Mucosa of descending colon (tissue), 3 donors: Measurements from ENCODE around the gene ARHGEF39. TPM values are rescaled to one million over a fixed set of nuclear protein-coding genes. Genes with fewer than 3 reads are reported as not detected.

Source experiments
- ATAC-seq: fragments of 200-7000 bp; cut with Tn5 transposase; one replicate; pipeline ENCODE4 v1.9.1; 2020; ENCODE audit warnings: mild to moderate bottlenecking, moderate library complexity
- DNase-seq, 3 donors: peaks; one replicate each; pipeline ENCODE4 v3.0.0-alpha.2; 2020
- H3K36me3 ChIP-seq: fragments of 200-600 bp; one replicate; pipeline ENCODE4 v1.8.0; 2021; ENCODE audit warnings: low read depth, mild to moderate bottlenecking
- H3K4me1 ChIP-seq: fragments of 200-600 bp; one replicate; pipeline ENCODE4 v1.8.0; 2021; ENCODE audit warnings: low read depth, mild to moderate bottlenecking
- H3K4me3 ChIP-seq: fragments of 200-600 bp; one replicate; pipeline ENCODE4 v1.8.0; 2021; ENCODE audit warnings: mild to moderate bottlenecking
- H3K9me3 ChIP-seq: fragments of 200-600 bp; one replicate; pipeline ENCODE4 v1.8.0; 2021; ENCODE audit warnings: mild to moderate bottlenecking
- intact Hi-C, 2 donors: fragments of 100-400 bp; cut with DNase I in 1 of 2; cut with micrococcal nuclease in 1 of 2; formaldehyde crosslinking; loops; one replicate each; pipeline versions ENCODE4 v1.11.0 to v1.11.1; 2022; cut with DNase I, micrococcal nuclease
- total RNA-seq, 3 donors: library from RNA; stranded (reverse); fragmentation: NEBNext Ultra II Directional in 2 of 3; extraction: Animal tissue kit (Norgen Biotek cat#: 25700) in 2 of 3; gene quantifications; one replicate each; pipeline versions ENCODE4 v1.2.1 to v1.2.4, GENCODE V29; 2021 to 2023
- TF ChIP-seq, protein P1 (sequence below): fragments of 200-600 bp; IDR thresholded peaks from one replicate; pipeline ENCODE4 v1.8.0; 2022; ENCODE audit warnings: antibody characterized with exemption, mild to moderate bottlenecking
- donor health status: DM: no; HTN: no; CAD: no; lungs with moderate emphysema.
- donor health status: DM: no; HTN: no; CAD: no.
- donor health status: DM: no; HTN: yes; CAD: no.

Gene ARHGEF39
- total RNA-seq, 3 donors from 2014 or later: 2.6 to 10.3 (median 6.4) TPM

GRCh38 chr9:35674025-35674361, 9.0 kb upstream of the ARHGEF39 start:
- Histone ChIP-seq H3K4me3 (no peak overlapping the region), H3K36me3 (no peaks in the 10 kb centered on the region), H3K4me1 (peaks cover 20% of the 10 kb centered on the region), H3K9me3 (no peaks in the 10 kb centered on the region)
- DNase-seq (no peak), ATAC-seq (no peak)
- TF ChIP-seq, protein P1, sequence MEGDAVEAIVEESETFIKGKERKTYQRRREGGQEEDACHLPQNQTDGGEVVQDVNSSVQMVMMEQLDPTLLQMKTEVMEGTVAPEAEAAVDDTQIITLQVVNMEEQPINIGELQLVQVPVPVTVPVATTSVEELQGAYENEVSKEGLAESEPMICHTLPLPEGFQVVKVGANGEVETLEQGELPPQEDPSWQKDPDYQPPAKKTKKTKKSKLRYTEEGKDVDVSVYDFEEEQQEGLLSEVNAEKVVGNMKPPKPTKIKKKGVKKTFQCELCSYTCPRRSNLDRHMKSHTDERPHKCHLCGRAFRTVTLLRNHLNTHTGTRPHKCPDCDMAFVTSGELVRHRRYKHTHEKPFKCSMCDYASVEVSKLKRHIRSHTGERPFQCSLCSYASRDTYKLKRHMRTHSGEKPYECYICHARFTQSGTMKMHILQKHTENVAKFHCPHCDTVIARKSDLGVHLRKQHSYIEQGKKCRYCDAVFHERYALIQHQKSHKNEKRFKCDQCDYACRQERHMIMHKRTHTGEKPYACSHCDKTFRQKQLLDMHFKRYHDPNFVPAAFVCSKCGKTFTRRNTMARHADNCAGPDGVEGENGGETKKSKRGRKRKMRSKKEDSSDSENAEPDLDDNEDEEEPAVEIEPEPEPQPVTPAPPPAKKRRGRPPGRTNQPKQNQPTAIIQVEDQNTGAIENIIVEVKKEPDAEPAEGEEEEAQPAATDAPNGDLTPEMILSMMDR: no peak
- intact Hi-C loops: no loop called here

- Histone ChIP-seq H3K36me3 (no peaks in the 10 kb centered on the region), H3K9me3 (no peaks in the 10 kb centered on the region), H3K4me3 (no peak within 1 kb of the TSS), H3K4me1 (peaks cover 22% of the 10 kb centered on the region)
- peak in 2 of 3 donors; percentile 51 to 62 for DNase-seq
- ATAC-seq: peak; percentile 55
- TF ChIP-seq, protein P1: no peak
- intact Hi-C loops: no loop called here
Measured at GRCh38 chr9:35673132-35674024, 8.4 kb upstream of the ARHGEF39 start, which contains the start of gene CA9. Gene CA9 (plus strand): TSS chr9:35673928. CDS start chr9:35673960, 32 bp downstream.

- Histone ChIP-seq H3K9me3 (no peaks in the 10 kb centered on the region), H3K36me3 (no peaks in the 10 kb centered on the region), H3K4me3 (no peak overlapping the region), H3K4me1 (peaks cover 19% of the 10 kb centered on the region)
- DNase-seq (peak; percentile 28 to 95 (median 80)), ATAC-seq (peak; percentile 82)
- intact Hi-C loops: no loop called here
- TF ChIP-seq, protein P1: no peak
Measured at GRCh38 chr9:35669331-35670145, 4.5 kb upstream of the ARHGEF39 start.

DNA sequence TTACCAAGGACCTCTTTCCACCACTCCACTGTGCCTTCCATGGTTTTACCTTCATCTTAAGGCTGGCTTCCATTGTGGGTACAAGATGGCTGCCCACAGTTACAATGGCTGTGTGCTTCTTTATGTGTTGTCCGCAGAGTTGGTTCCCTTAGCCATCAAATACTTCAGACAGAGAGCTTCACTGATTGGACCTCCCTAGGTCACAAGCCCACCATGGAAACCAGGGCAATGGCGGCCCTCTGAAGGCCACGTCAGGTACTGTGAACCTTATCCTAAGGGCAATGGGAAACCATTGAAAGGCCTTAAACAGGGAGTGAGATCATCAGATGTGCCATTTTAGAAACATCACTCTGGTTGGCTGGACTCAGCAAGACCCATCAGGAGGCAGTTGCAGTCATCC, 2.9 kb upstream of the ARHGEF39 start:
- no peak for DNase-seq
- ATAC-seq: no peak
- TF ChIP-seq, protein P1: no peak
- Histone ChIP-seq H3K4me1 (peaks cover 20% of the 10 kb centered on the region), H3K9me3 (no peaks in the 10 kb centered on the region), H3K36me3 (no peaks in the 10 kb centered on the region), H3K4me3 (no peak overlapping the region)
- intact Hi-C loops: no loop called here

DNA sequence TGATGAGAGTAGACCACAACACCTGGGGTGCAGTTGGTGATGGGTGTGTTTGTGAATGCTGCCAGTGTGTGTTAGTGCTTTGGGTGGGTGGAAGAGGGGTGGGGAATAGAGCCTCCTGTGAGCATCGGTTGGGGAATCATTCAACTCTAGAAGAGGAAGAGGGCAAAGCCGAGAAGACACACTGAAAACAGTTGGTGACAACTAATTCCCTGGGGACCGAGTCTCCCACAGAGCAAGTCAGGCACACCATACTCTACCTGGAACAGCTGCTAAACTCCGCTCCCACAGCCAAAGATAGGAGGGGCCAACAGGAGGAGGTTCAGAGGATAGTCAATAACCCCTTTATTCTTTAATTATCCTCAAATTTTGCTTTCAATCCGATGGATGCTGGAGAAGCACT, 1.6 kb upstream of the ARHGEF39 start:
- no peak for ATAC-seq

More for the DNA sequence above, 1.6 kb upstream of the ARHGEF39 start:
- no peak overlapping the region for H3K4me3 ChIP-seq
- intact Hi-C loops: no loop called here
- DNase-seq: no peak
- TF ChIP-seq, protein P1: no peak
- H3K9me3 ChIP-seq: no peaks in the 10 kb centered on the region
- H3K4me1 ChIP-seq: peaks cover 29% of the 10 kb centered on the region
- no peaks in the 10 kb centered on the region for H3K36me3 ChIP-seq
